ENCODE data around the gene PRSS36.
"Not testable (repeated sequence)": the region's sequence is repeated elsewhere in the genome, so short reads cannot be mapped to it uniquely, and the experiment has no call there.

The PRSS36 gene

GRCh38 chr16:31141489-31142108 is 8.3 kb downstream of the PRSS36 start:
- no peaks in the 10 kb centered on the region for H3K36me3 ChIP-seq (ENCODE audit: insufficient read depth, low read length)
- peak overlapping the region; percentile 74 for H3K27ac ChIP-seq (ENCODE audit: low read depth, low read length)
- no peaks in the 10 kb centered on the region for H3K79me2 ChIP-seq (ENCODE audit: control insufficient read depth, insufficient read depth, low read length, unreplicated experiment)
- H3K4me3 ChIP-seq (ENCODE audit: low read depth, low read length) = peak overlapping the region; percentile 59
- H3K4me1 ChIP-seq (ENCODE audit: control insufficient read depth, insufficient read depth, low read length, unreplicated experiment) = peaks cover 38% of the 10 kb centered on the region
- H2AFZ ChIP-seq (ENCODE audit: low read length, unreplicated experiment) = peak overlapping the region; percentile 26
- H3K27me3 ChIP-seq (ENCODE audit: insufficient read depth, low read length) = peaks cover 9% of the 10 kb centered on the region; the same call in 1 of the 2 replicates

DNA sequence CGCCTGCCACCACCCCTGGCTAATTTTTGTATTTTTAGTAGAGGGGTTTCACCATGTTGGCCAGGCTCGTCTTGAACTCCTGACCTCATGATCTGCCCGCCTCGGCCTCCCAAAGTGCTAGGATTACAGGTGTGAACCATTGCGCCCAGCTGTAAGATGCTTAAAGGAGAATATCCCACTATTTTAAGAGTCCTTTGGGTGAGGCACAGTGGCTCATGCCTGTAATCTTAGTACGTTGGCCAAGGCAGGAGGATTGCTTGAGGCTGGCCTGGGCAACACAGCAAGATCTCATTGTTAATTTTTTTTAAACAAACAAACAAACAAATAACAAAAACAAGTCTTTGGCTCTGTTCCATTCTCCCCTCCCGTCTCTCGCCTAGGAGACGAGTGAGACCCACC is 8.8 kb downstream of the PRSS36 start:
- peak overlapping the region; percentile 74; the same call in 1 of the 2 replicates for H3K27ac ChIP-seq (ENCODE audit: low read depth, low read length)
- H2AFZ ChIP-seq (ENCODE audit: low read length, unreplicated experiment) = not testable (repeated sequence)

DNA sequence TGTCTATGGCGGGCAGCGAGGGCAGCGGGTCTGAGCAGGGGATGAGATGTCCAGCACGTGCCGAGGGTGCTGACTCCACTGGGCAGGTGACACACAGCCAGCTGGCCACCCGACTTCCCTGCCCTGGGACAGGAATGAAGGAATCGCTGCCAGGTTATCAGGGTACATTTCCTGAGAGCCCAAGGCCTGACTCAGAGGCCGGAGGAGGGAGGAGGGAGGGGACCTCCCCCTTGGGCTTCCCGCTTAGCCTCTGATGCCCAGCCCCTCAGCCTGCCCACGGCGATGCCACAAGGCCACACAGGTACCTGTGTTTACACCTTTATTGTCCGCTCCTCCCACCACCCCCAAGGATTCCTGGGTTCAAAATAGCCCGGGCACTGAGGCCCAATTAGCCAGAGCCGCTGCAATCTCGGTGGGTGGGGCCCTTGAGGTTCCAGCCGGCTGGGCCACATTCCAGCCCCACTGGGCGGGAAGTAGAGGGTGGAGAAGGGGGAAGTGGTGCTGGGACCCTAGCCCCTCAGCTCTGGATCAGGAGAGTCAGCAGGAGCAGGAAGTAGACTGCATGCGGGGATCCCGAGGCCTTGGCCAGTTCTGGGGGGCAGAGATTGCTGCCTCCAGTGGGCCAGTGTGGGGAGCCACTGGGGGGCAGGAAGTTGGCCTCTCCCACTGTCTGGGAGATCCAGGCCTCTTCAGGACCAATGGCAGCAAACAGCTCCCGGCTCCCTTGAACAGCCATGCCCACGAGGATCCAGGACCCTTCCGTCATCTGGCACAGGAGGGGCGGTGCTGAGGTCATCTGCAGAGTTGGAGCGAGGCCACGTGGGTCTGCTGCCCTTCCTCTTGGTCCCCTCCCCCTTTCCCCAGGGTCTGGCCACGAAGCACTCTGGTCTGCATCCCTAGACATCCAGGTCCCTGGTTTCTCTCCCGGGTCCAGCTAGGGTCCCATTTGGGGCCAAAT is 11.0 kb downstream of the PRSS36 start:
- Histone ChIP-seq H3K27ac (ENCODE audit: low read depth, low read length) (peak overlapping the region; percentile 9; the same call in 1 of the 2 replicates), H3K36me3 (ENCODE audit: insufficient read depth, low read length) (no peaks in the 10 kb centered on the region), H3K79me2 (ENCODE audit: control insufficient read depth, insufficient read depth, low read length, unreplicated experiment) (no peaks in the 10 kb centered on the region), H3K27me3 (ENCODE audit: insufficient read depth, low read length) (no peaks in the 10 kb centered on the region), H2AFZ (ENCODE audit: low read length, unreplicated experiment) (peak overlapping the region; percentile 57), H3K4me3 (ENCODE audit: low read depth, low read length) (peak overlapping the region; percentile 56), H3K4me1 (ENCODE audit: control insufficient read depth, insufficient read depth, low read length, unreplicated experiment) (peaks cover 50% of the 10 kb centered on the region)

More for the DNA sequence above, 8.8 kb downstream of the PRSS36 start:
- Histone ChIP-seq H3K4me1 (ENCODE audit: control insufficient read depth, insufficient read depth, low read length, unreplicated experiment) (peaks cover 38% of the 10 kb centered on the region), H3K4me3 (ENCODE audit: low read depth, low read length) (peak overlapping the region; percentile 59)
- H3K36me3 ChIP-seq (ENCODE audit: insufficient read depth, low read length); H3K79me2 ChIP-seq (ENCODE audit: control insufficient read depth, insufficient read depth, low read length, unreplicated experiment); H3K27me3 ChIP-seq (ENCODE audit: insufficient read depth, low read length): not testable (repeated sequence)

GRCh38 chr16:31136822-31137499 is 12.9 kb downstream of the PRSS36 start:
- H2AFZ ChIP-seq (ENCODE audit: low read length, unreplicated experiment); H3K79me2 ChIP-seq (ENCODE audit: control insufficient read depth, insufficient read depth, low read length, unreplicated experiment); H3K36me3 ChIP-seq (ENCODE audit: insufficient read depth, low read length); H3K27ac ChIP-seq (ENCODE audit: low read depth, low read length); H3K4me3 ChIP-seq (ENCODE audit: low read depth, low read length); H3K27me3 ChIP-seq (ENCODE audit: insufficient read depth, low read length): not testable (repeated sequence)
- H3K4me1 ChIP-seq (ENCODE audit: control insufficient read depth, insufficient read depth, low read length, unreplicated experiment) = peaks cover 47% of the 10 kb centered on the region

- no peak overlapping the region for H3K4me3 ChIP-seq (ENCODE audit: low read depth, low read length)
- no peak overlapping the region for H3K27ac ChIP-seq (ENCODE audit: low read depth, low read length)
Observed at GRCh38 chr16:31136287-31136662, 13.6 kb downstream of the PRSS36 start.

GRCh38 chr16:31135535-31136286 is 14.2 kb downstream of the PRSS36 start, which contains the start of gene PRSS8:
TSS of gene PRSS8 (minus strand) at chr16:31135727. CDS start at chr16:31135498, 229 bp downstream.
- no peaks in the 10 kb centered on the region for H3K36me3 ChIP-seq (ENCODE audit: insufficient read depth, low read length)
- H2AFZ ChIP-seq (ENCODE audit: low read length, unreplicated experiment) = no peak within 1 kb of the TSS
- no peak within 1 kb of the TSS for H3K27ac ChIP-seq (ENCODE audit: low read depth, low read length)
- no peaks in the 10 kb centered on the region for H3K79me2 ChIP-seq (ENCODE audit: control insufficient read depth, insufficient read depth, low read length, unreplicated experiment)
- H3K4me1 ChIP-seq (ENCODE audit: control insufficient read depth, insufficient read depth, low read length, unreplicated experiment) = peaks cover 36% of the 10 kb centered on the region
- no peak within 1 kb of the TSS for H3K4me3 ChIP-seq (ENCODE audit: low read depth, low read length)
- H3K27me3 ChIP-seq (ENCODE audit: insufficient read depth, low read length) = no peaks in the 10 kb centered on the region

More at GRCh38 chr16:31136287-31136662, 13.6 kb downstream of the PRSS36 start:
- peaks cover 41% of the 10 kb centered on the region for H3K4me1 ChIP-seq (ENCODE audit: control insufficient read depth, insufficient read depth, low read length, unreplicated experiment)
- H2AFZ ChIP-seq (ENCODE audit: low read length, unreplicated experiment) = no peak overlapping the region
- no peaks in the 10 kb centered on the region for H3K36me3 ChIP-seq (ENCODE audit: insufficient read depth, low read length)
- H3K27me3 ChIP-seq (ENCODE audit: insufficient read depth, low read length) = no peaks in the 10 kb centered on the region
- no peaks in the 10 kb centered on the region for H3K79me2 ChIP-seq (ENCODE audit: control insufficient read depth, insufficient read depth, low read length, unreplicated experiment)

DNA sequence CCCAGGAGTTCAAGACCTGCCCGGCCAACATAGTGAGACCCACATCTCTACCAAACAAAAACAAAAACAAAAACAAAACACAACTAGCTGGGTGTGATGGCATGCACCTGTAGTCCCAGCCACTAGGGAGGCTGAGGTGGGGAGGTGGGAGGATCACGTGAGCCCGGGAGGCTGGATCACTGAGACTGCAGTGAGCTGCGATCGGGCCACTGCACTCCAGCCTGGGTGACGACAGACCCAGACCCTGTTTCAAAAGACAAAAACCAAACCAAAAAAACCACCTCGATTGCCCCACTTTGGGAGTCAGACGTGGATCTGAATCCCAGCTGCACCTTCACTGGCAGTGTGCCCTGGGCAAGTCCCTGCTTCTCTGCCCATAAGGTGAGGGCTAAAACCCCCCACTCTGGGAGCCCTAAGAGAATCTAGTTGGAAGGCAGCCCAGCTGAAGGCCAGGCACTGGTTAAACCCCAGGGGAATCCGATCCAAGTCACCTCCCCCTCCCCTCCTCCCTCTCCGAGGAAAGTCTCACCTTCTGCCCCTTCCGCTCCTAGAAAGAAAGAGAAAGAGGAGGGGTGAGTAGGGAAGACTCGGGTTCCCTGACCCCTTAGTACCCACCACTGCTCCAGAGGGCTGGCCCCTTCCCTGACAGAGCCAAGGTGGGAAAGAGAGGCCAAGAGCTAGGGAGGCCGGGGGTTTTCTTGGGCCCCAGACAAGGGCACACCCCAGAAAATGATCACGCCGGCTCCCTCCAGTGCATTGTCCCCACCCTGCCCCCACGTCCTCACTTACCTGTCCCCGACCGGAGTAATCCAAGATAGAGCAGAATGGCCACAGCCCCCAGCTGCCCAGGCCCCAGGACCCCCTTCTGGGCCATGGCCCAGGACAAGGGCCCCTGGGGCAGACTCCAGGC is 15.0 kb downstream of the PRSS36 start:
- Histone ChIP-seq H3K79me2 (ENCODE audit: control insufficient read depth, insufficient read depth, low read length, unreplicated experiment) (no peaks in the 10 kb centered on the region), H3K27me3 (ENCODE audit: insufficient read depth, low read length) (no peaks in the 10 kb centered on the region), H3K4me3 (ENCODE audit: low read depth, low read length) (no peak overlapping the region), H3K4me1 (ENCODE audit: control insufficient read depth, insufficient read depth, low read length, unreplicated experiment) (peaks cover 29% of the 10 kb centered on the region), H3K27ac (ENCODE audit: low read depth, low read length) (no peak overlapping the region), H2AFZ (ENCODE audit: low read length, unreplicated experiment) (no peak overlapping the region), H3K36me3 (ENCODE audit: insufficient read depth, low read length) (no peaks in the 10 kb centered on the region)

DNA sequence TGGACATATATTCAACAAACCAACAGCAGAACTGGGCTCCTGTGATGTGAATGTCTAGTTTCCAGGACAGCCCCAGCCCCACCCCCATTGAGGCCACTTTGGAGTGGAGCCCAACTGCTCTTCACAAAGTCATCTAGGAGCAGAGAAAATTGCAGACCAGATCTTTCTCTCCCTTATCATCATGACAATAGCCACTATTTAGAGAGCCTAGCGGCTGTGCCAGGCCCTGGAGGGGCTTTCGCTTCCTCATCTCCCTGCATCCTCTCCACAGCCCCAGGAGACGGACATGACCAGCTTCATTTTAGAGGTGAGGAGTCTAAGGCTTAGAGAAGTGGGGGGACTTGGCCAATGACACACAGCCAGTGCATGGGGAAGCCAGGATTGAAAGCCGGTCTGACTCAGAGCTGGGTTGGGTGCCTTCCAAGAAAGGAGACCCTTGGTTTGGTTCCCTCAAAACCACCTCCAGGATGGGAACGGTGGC is 15.7 kb downstream of the PRSS36 start:
- Histone ChIP-seq H3K4me1 (ENCODE audit: control insufficient read depth, insufficient read depth, low read length, unreplicated experiment) (peaks cover 25% of the 10 kb centered on the region), H3K36me3 (ENCODE audit: insufficient read depth, low read length) (no peaks in the 10 kb centered on the region), H3K4me3 (ENCODE audit: low read depth, low read length) (no peak overlapping the region), H3K79me2 (ENCODE audit: control insufficient read depth, insufficient read depth, low read length, unreplicated experiment) (no peaks in the 10 kb centered on the region), H3K27me3 (ENCODE audit: insufficient read depth, low read length) (no peaks in the 10 kb centered on the region), H2AFZ (ENCODE audit: low read length, unreplicated experiment) (no peak overlapping the region), H3K27ac (ENCODE audit: low read depth, low read length) (no peak overlapping the region)

- peaks cover 15% of the 10 kb centered on the region for H3K4me1 ChIP-seq (ENCODE audit: control insufficient read depth, insufficient read depth, low read length, unreplicated experiment)
- H3K79me2 ChIP-seq (ENCODE audit: control insufficient read depth, insufficient read depth, low read length, unreplicated experiment) = no peaks in the 10 kb centered on the region
- no peak overlapping the region for H3K27ac ChIP-seq (ENCODE audit: low read depth, low read length)
- H3K36me3 ChIP-seq (ENCODE audit: insufficient read depth, low read length) = no peaks in the 10 kb centered on the region
- no peak overlapping the region for H2AFZ ChIP-seq (ENCODE audit: low read length, unreplicated experiment)
- no peak overlapping the region for H3K4me3 ChIP-seq (ENCODE audit: low read depth, low read length)
- no peaks in the 10 kb centered on the region for H3K27me3 ChIP-seq (ENCODE audit: insufficient read depth, low read length)
Observed at GRCh38 chr16:31133046-31133501, 16.8 kb downstream of the PRSS36 start.

Measured in ACC112 (cell line).